Skin epidermis (tissue), 12 donors: ENCODE measurements around the gene SECISBP2L.

Experiments used
- H3K27ac ChIP-seq, 21 experiments: fragments of 200-600 bp; sonication (generic) in 11 of 21; one replicate each; pipeline ENCODE4 v1.5.0; 2020; ENCODE audit warnings: mild to moderate bottlenecking in 3 of 21, inconsistent platforms in 2 of 21, moderate library complexity in 2 of 21
- H3K4me3 ChIP-seq, 7 experiments: fragments of 200-600 bp; sonication (generic) in 2 of 7; one replicate each; pipeline ENCODE4 v1.5.0; 2020; ENCODE audit warnings: inconsistent platforms in 2 of 7, mild to moderate bottlenecking in 2 of 7, moderate library complexity in 1 of 7

The SECISBP2L gene

DNA sequence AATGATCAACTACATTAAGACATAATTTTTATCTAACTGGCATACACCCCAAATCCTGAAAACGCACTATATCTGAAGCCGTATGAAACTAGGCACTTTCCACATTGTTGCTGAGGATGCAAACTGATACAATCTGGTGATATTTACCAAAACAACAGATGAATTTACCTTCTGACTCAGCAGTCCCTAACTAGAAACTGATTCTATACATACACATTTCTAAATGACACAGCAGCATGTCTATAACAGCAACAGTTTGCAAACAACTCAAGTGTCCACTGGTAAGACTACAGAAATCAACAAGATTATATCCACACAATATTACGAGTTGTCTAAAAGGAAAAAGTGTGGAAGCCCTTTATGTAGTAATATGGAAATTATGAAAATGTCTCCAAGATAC is 22.9 kb downstream of the SECISBP2L start:
- Histone ChIP-seq H3K27ac (no peak overlapping the region), H3K4me3 (no peak overlapping the region)

GRCh38 chr15:49015896-49016295 is 30.4 kb downstream of the SECISBP2L start:
- H3K4me3 ChIP-seq = no peak overlapping the region

GRCh38 chr15:48999314-48999713 is 46.9 kb downstream of the SECISBP2L start:
- H3K4me3 ChIP-seq = no peak overlapping the region
- H3K27ac ChIP-seq = no peak overlapping the region

More at GRCh38 chr15:49015896-49016295, 30.4 kb downstream of the SECISBP2L start:
- H3K27ac ChIP-seq = no peak overlapping the region

- Histone ChIP-seq H3K27ac (no peak overlapping the region), H3K4me3 (no peak overlapping the region)
These were observed 50.0 kb downstream of the SECISBP2L start for GRCh38 chr15:48996276-48996675.

- Histone ChIP-seq H3K4me3 (no peak overlapping the region), H3K27ac (no peak overlapping the region)
These were observed 52.9 kb downstream of the SECISBP2L start for GRCh38 chr15:48993380-48993779.

GRCh38 chr15:48992545-48992944 is 53.7 kb downstream of the SECISBP2L start:
- Histone ChIP-seq H3K4me3 (no peak overlapping the region), H3K27ac (no peak overlapping the region)

GRCh38 chr15:48992096-48992495 is 54.1 kb downstream of the SECISBP2L start:
- H3K27ac ChIP-seq = no peak overlapping the region
- no peak overlapping the region for H3K4me3 ChIP-seq

- Histone ChIP-seq H3K4me3 (no peak overlapping the region), H3K27ac (no peak overlapping the region)
These were observed 57.1 kb downstream of the SECISBP2L start for GRCh38 chr15:48989170-48989569.

GRCh38 chr15:48987142-48987541 is 59.1 kb downstream of the SECISBP2L start:
- Histone ChIP-seq H3K27ac (no peak overlapping the region), H3K4me3 (no peak overlapping the region)

GRCh38 chr15:48986240-48986639 is 60.0 kb downstream of the SECISBP2L start:
- no peak overlapping the region for H3K4me3 ChIP-seq
- no peak overlapping the region for H3K27ac ChIP-seq

- no peak overlapping the region for H3K27ac ChIP-seq
These were observed 60.7 kb downstream of the SECISBP2L start for GRCh38 chr15:48985516-48985915.

DNA sequence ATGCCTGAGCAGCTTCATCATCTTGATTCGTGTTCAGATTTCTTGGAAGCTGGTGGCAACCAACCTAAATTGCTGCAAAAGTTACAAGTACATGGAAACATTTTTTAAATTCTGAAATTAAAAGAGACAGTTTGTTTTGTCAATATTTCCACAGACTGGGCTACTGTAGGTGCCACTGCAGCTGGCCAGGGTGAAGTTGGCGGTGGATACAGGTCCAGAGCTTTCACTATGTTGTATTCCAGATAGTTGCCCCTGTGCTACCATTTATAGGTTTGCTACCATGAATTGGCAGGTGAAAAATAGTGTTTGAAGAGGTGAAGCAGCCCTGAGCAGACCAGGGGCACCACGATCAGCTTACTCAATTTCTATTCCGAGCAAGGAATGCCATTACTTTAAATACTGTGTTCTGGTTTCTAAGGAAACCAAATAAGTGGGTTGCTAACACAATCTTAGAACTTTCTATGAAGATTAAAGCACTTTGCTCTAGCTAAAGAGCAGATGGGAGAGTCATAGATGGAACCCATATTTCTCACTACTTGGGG is 61.4 kb downstream of the SECISBP2L start:
- H3K4me3 ChIP-seq = no peak overlapping the region
- H3K27ac ChIP-seq = peak overlapping the region in 3 of 21 experiments; percentile 8 to 39 (median 13)

More at GRCh38 chr15:48985516-48985915, 60.7 kb downstream of the SECISBP2L start:
- H3K4me3 ChIP-seq = no peak overlapping the region

DNA sequence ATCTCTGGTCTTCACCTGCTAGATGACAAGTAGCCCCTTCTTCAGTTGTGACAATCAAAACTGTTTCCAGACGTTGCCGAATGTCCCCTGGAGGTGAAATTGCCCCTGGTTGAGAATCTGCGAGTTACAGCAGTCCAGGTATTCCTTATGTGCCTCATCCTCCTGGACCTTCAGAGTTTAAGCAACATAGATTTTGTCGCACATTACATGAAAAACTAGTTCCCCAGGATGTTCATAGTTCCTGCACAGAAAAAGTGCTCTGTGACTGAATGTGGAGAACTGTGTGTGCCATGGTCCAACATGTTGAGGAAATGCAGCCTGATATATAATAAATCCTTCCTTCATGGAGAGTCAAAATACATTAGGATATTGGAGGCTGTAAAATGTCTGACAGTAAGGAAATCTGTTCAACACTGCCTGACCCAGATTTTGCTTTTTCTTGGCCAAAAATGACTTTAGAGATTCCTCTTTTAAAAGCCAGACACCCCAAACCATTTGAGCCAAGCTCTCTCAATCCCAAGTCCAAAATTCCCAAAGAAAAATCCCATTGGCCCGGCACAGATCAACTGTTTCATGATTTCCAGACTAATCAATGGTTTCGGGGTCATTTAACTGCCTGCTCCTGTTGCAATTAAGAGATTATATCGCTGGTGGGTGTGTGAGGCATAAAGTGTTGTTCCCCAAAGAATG is 62.1 kb downstream of the SECISBP2L start:
- H3K27ac ChIP-seq = peak overlapping the region in 3 of 21 experiments; percentile 39 to 51 (median 47)

DNA sequence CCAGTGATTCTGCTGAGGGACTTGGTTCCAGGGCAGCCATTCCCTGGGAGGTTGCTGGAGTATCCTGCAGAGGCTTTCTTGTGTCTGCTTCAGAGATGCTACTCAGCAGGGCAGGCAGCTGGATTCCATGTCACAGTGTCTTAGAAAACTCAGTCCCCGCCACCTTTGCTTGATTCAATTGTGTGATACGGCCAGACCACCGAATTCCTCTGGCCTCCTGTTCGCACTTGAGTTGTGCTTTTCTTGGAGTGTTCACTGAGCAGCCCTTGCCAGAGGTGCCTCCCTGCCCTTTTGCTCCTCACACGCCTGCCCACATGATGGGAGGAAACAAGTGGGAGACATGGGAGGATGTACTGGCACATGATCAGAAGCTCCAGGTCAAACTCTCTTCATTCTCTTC is 62.9 kb downstream of the SECISBP2L start:
- no peak overlapping the region for H3K4me3 ChIP-seq
- peak overlapping the region in 1 of 21 experiments; percentile 38 for H3K27ac ChIP-seq

More for the DNA sequence above, 62.1 kb downstream of the SECISBP2L start:
- no peak overlapping the region for H3K4me3 ChIP-seq

- no peak overlapping the region for H3K4me3 ChIP-seq
- H3K27ac ChIP-seq = no peak overlapping the region
These were observed 64.3 kb downstream of the SECISBP2L start for GRCh38 chr15:48981941-48982340.

DNA sequence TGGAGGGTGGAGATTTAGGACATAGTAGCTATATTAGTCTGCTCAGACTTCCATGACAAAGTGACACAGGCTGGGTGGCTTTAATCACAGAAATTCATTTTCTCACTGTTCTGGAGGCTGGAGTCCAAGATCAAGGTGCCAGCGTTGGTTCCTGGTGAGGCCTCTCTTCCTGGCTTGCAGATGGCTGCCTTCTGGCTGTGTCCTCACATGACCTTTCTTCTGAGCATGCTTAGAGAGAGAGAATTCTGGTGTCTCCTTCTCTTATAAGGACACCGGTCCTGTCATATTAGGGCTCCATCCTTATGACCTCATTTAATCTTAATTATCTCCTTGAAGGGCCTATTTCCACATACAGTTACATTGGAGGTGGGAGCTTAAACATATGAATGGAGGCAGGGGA is 67.6 kb downstream of the SECISBP2L start:
- H3K4me3 ChIP-seq = no peak overlapping the region
- H3K27ac ChIP-seq = peak overlapping the region in 1 of 21 experiments; percentile 2

DNA sequence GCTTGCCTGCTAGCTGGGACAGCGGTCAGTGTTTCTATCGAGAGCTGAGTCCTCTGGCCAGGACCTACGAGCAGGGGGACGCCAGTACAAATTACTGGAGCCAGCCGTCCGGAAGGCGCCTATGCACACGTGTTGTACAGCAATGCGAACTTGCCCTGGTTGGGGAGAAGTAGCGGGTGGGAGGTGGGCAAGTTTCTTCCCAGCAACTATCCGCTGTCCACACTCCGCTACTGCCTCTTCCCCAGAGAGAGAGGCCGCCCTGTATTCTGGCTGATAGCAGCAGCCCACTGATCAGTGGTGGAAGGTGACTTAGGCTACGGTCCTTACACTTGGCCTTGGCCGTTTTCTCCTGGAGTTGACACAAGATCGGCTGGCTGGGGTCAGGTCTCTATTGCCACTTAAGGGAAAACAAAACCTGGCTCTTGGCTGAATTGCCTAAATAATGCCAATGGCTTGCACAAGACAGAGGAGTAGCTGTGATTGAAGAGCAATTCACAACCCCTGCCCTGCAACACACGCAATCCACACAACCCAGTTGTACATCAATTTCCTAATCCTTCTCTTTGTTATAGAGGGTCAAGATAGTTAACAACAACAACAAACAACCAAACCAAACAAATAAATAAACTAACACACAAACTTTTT is 69.7 kb downstream of the SECISBP2L start:
- Histone ChIP-seq H3K27ac (peak overlapping the region in 7 of 21 experiments; percentile 3 to 72 (median 60)), H3K4me3 (peak overlapping the region in 2 of 7 experiments; percentile 38 to 42)

DNA sequence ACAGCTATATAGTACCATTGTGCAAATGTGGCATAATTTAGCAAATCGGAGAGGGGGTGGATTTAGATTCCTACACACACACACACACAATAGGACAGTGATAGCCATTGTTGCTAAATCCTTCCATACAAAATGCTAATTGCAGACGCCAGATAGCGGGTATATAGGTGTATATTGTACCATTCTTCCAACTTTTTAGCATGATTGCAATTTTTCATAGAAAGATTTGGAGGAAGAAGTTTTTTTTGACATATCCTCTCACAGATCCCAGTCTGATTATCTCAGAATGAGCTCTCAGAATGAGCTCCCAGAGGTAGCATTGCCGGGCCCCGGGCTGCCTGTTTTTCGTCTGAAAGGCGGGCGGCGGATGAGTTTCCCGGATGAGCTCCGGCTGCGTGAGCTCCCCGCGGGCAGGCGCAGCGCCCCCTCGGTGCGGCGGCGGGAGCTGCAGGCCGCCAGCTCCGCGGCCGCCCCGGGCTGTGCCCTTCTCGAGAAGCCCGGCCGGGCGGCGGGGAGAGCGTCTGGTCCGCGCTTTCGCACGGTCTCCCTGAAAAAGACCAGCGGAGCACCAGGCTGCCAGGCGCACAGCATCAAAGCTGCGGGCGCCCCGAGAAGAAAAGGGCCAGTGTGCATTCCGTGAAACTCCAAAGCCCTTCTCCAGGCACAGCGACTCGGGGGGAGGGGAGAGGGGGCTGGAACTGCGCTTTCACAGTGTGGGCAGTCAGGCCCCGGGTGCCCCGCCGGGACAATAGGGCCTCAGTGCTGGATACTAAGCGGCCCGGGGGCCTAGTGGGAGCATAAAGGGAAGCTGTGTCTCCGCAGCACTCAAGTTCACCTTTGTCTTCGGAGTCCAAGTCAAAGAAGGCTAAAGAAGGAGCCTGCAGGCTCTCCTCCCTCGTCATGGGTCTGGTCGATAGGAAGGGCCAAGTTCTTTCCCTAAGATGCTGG is 70.5 kb downstream of the SECISBP2L start:
- Histone ChIP-seq H3K27ac (peak overlapping the region in 15 of 21 experiments; percentile 23 to 72 (median 57)), H3K4me3 (peak overlapping the region; percentile 24 to 49 (median 35))

DNA sequence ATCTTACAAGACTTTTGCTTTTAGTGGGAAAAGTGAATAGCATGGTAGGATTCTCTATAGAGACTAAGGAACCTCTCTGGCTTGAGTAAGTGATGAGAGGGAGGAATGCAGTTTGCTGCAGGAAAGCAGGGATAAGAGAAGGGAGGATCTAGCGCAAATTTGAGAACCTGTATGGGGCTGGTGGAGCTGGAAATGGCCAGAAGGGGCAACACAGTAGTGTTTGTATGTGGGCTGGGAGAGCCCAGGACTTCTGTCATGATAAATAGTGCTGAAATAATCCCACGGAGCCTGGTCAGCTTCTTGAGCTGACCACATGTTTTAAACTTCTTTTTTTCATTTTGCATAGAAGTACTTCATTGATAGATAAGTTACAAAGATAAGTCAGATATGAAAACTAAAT is 71.4 kb downstream of the SECISBP2L start:
- Histone ChIP-seq H3K4me3 (peak overlapping the region in 1 of 7 experiments; percentile 32), H3K27ac (peak overlapping the region in 1 of 21 experiments; percentile 29)
